Measurements from ENCODE around the gene FBXW4.

DNA sequence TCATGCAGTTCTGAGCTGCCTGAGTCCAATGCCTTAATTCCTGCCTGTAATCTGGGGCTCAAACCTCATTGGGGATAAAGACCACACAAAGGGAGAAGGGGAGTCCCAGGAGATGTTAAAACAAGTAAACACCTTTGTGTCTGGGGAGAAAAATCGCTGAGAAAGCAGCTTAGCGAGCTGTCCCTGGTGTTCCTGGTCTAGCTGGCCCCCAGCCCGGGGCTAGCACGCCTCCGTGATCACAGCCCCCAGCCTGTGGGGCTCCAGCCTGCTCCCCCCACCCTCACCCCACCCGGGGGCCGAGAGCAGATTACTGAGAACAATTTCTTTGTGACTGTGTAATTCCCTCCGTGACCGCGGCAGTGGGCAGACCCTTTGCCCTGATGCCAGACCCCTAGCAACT is 82.1 kb downstream of the FBXW4 start:
- no peak for TF ChIP-seq CTCF (IDR thresholded peaks at IDR 0.05)
- no peak for TF ChIP-seq EP300 (IDR thresholded peaks at IDR 0.05)

All from suprapubic skin (tissue), 3 donors.